ENCODE data around the gene EGFR. TPM values are rescaled to one million over a fixed set of nuclear protein-coding genes. Genes with fewer than 3 reads are reported as not detected.

EGFR gene
- total RNA-seq, 2 donors from 2014 or later, result 21.1 to 22.5 TPM

- TF ChIP-seq, protein P1, sequence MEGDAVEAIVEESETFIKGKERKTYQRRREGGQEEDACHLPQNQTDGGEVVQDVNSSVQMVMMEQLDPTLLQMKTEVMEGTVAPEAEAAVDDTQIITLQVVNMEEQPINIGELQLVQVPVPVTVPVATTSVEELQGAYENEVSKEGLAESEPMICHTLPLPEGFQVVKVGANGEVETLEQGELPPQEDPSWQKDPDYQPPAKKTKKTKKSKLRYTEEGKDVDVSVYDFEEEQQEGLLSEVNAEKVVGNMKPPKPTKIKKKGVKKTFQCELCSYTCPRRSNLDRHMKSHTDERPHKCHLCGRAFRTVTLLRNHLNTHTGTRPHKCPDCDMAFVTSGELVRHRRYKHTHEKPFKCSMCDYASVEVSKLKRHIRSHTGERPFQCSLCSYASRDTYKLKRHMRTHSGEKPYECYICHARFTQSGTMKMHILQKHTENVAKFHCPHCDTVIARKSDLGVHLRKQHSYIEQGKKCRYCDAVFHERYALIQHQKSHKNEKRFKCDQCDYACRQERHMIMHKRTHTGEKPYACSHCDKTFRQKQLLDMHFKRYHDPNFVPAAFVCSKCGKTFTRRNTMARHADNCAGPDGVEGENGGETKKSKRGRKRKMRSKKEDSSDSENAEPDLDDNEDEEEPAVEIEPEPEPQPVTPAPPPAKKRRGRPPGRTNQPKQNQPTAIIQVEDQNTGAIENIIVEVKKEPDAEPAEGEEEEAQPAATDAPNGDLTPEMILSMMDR (IDR thresholded peaks at IDR 0.05), result no peak
- H3K4me1 ChIP-seq, result peaks cover 0 to 50% of the 10 kb centered on the region in 2 donors
- no peak for DNase-seq (ENCODE audit: low spot score)
Measured at GRCh38 chr7:55026086-55026790, 7.4 kb downstream of the EGFR start.

DNA sequence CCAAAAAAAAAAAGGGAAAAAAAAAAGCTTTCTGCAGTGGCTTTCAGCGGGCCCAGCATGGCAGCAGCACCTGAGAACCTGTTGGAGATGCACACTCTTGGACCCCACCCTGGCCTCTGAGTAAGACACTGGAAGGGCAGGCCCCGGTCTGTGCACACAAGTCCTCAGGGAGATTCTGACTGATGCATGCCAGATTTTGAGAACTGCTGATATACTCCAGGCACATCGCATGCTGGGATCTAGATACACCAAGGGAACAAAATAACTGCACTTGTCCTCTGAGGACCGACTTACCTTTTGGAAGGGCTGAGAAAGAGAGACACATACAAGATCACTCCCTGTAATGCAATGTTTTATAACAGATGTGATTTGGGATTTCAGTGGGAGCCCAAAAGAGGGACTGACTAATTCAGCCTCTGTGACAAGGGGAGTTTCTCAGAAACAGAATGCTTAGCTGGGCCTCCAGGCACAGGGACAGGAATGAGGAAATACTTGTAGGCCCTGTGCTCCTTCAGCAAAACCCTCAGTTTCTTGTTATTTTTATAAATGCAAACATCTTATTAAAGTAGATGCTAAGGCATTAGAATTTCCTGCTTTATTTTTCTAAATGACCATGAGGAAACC lies 8.2 kb downstream of the EGFR start:
- no peak for DNase-seq (ENCODE audit: low spot score)
- peaks cover 0 to 43% of the 10 kb centered on the region in 2 donors for H3K4me1 ChIP-seq
- peak overlapping the region; percentile 53 to 60 for H3K27ac ChIP-seq
- H3K9me3 ChIP-seq, result no peaks in the 10 kb centered on the region
- H3K36me3 ChIP-seq, result no peaks in the 10 kb centered on the region
- H3K4me3 ChIP-seq, result no peak overlapping the region
- no peaks in the 10 kb centered on the region for H3K27me3 ChIP-seq
- TF ChIP-seq, protein P1 (IDR thresholded peaks at IDR 0.05), result no peak

More at GRCh38 chr7:55026086-55026790, 7.4 kb downstream of the EGFR start:
- peak overlapping the region; percentile 53 to 60 for H3K27ac ChIP-seq
- no peaks in the 10 kb centered on the region for H3K27me3 ChIP-seq
- H3K4me3 ChIP-seq, result no peak overlapping the region
- no peaks in the 10 kb centered on the region for H3K36me3 ChIP-seq
- no peaks in the 10 kb centered on the region for H3K9me3 ChIP-seq

DNA sequence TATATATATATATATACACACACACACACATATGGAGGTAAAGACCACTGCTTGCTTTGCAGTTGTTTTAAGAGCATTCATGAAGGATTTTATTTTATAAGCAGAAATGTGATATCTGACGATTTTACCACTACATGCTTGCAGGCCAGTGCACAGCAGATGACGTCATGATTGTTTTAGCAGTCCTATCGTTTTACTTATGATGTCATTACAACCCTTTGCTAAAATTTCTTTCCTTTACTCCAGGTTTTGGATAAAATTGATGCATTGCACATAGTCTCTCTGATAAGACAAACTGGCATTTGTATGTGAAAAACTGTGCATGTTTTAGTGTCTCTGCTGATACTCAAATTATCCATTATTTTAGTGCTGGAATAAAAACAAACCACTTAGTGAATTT lies 9.2 kb downstream of the EGFR start:
- Histone ChIP-seq H3K36me3 (no peaks in the 10 kb centered on the region), H3K9me3 (no peaks in the 10 kb centered on the region), H3K27me3 (no peaks in the 10 kb centered on the region), H3K4me1 (peaks cover 0 to 34% of the 10 kb centered on the region in 2 donors), H3K27ac (no peak overlapping the region), H3K4me3 (no peak overlapping the region)
- no peak for DNase-seq (ENCODE audit: low spot score)
- TF ChIP-seq, protein P1 (IDR thresholded peaks at IDR 0.05), result no peak

DNA sequence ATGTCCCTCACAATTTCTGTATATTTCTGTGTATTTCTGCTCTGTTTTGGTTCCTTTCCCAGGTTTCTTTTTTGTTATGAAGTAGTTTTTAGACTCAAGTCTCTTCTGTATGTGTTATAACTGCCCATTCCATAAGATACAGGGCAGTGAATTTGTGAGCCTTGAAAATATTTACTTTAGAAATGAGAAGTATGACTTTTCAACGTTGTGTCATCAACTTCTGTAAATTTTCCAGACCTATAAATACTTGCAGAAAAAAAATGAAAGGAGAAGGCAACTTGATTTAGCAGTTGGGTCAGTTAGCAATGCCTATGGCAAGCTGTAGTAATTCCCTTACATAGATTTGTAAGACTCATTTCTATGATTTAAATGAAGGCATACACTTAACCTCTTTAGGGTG lies 11.5 kb downstream of the EGFR start:
- no peak for DNase-seq (ENCODE audit: low spot score)
- H3K36me3 ChIP-seq, result no peaks in the 10 kb centered on the region
- TF ChIP-seq, protein P1 (IDR thresholded peaks at IDR 0.05), result no peak
- no peak overlapping the region for H3K4me3 ChIP-seq
- no peaks in the 10 kb centered on the region for H3K9me3 ChIP-seq
- H3K27me3 ChIP-seq, result no peaks in the 10 kb centered on the region
- no peak overlapping the region for H3K27ac ChIP-seq
- peaks cover 0 to 29% of the 10 kb centered on the region in 2 donors for H3K4me1 ChIP-seq

GRCh38 chr7:55031075-55031474 lies 12.3 kb downstream of the EGFR start:
- H3K36me3 ChIP-seq, result no peaks in the 10 kb centered on the region
- H3K27ac ChIP-seq, result no peak overlapping the region
- peaks cover 0 to 26% of the 10 kb centered on the region in 2 donors for H3K4me1 ChIP-seq
- no peaks in the 10 kb centered on the region for H3K27me3 ChIP-seq
- DNase-seq (ENCODE audit: low spot score), result no peak
- no peak overlapping the region for H3K4me3 ChIP-seq
- TF ChIP-seq, protein P1 (IDR thresholded peaks at IDR 0.05), result no peak
- H3K9me3 ChIP-seq, result no peaks in the 10 kb centered on the region
